GM12892 (cell line): Measurements from ENCODE around the gene APOM.

Experiments used
- POLR2A ChIP-seq: IDR thresholded peaks from 2 replicates; pipeline ENCODE4 v1.6.1; 2011; ENCODE audit warnings: low read depth, low read length, control low read depth
- TAF1 ChIP-seq: IDR thresholded peaks from 2 replicates; pipeline ENCODE4 v1.6.1; 2011; ENCODE audit warnings: low read depth, mild to moderate bottlenecking, control low read depth, low read length, borderline replicate concordance

GRCh38 chr6:31662124-31662723 is 6.5 kb downstream of the APOM start:
- TF ChIP-seq TAF1, result no peak
- no peak; the same call in 1 of the 2 replicates for TF ChIP-seq POLR2A
